Stimulated activated CD8-positive, alpha-beta memory T cell treated with anti-CD3 and anti-CD28 coated beads, Interleukin-4, amount 100 ng/mL, for 1 hour (primary cell): ENCODE results near the gene OSBP2.
"Not testable (repeated sequence)": the region's sequence is repeated elsewhere in the genome, so short reads cannot be mapped to it uniquely, and the experiment has no call there.

Experiments used
- DNase-seq, 2 donors: peaks; one replicate each; pipeline ENCODE4 v3.0.0-alpha.2; 2020; ENCODE audit warnings: low read depth in 2 of 2, low spot score in 1 of 2

OSBP2 gene

GRCh38 chr22:30694640-30695350 lies at the start of gene OSBP2:
OSBP2 (plus strand) TSS chr22:30694874; CDS start chr22:30694910, 36 bp downstream.
- DNase-seq: no peak

- no peak for DNase-seq
These were observed 48.0 kb upstream of the OSBP2 start for GRCh38 chr22:30646518-30647160.

GRCh38 chr22:30647536-30647935 lies 47.1 kb upstream of the OSBP2 start:
- no peak for DNase-seq

- no peak for DNase-seq
These were observed 45.8 kb upstream of the OSBP2 start for GRCh38 chr22:30648825-30649224.

- peak in 1 of 2 donors; percentile 63 for DNase-seq
These were observed 45.2 kb upstream of the OSBP2 start for GRCh38 chr22:30649430-30650007.

- no peak for DNase-seq
These were observed 44.1 kb upstream of the OSBP2 start for GRCh38 chr22:30650508-30651116.

- no peak for DNase-seq
These were observed 41.8 kb upstream of the OSBP2 start for GRCh38 chr22:30652852-30653251.

- no peak for DNase-seq
These were observed 40.3 kb upstream of the OSBP2 start for GRCh38 chr22:30654361-30654760.

GRCh38 chr22:30655532-30655931 lies 39.1 kb upstream of the OSBP2 start:
- no peak for DNase-seq

- DNase-seq: no peak
These were observed 32.6 kb upstream of the OSBP2 start for GRCh38 chr22:30662040-30662439.

- no peak for DNase-seq
These were observed 29.9 kb upstream of the OSBP2 start for GRCh38 chr22:30664798-30665197.

GRCh38 chr22:30665266-30665665 lies 29.4 kb upstream of the OSBP2 start:
- no peak for DNase-seq

- DNase-seq: no peak
These were observed 28.9 kb upstream of the OSBP2 start for GRCh38 chr22:30665786-30666185.

GRCh38 chr22:30667107-30667493 lies 27.6 kb upstream of the OSBP2 start:
- no peak for DNase-seq

GRCh38 chr22:30667494-30668385 lies 26.9 kb upstream of the OSBP2 start, which contains the start of gene DUSP18:
DUSP18 (minus strand) TSS chr22:30667875; CDS start chr22:30664003, 3,872 bp downstream.
- DNase-seq: peak; percentile 84 to 92

GRCh38 chr22:30668386-30668710 lies 26.3 kb upstream of the OSBP2 start:
- no peak for DNase-seq

GRCh38 chr22:30671071-30671470 lies 23.6 kb upstream of the OSBP2 start:
- no peak for DNase-seq

GRCh38 chr22:30673136-30673535 lies 21.5 kb upstream of the OSBP2 start:
- DNase-seq: no peak

GRCh38 chr22:30674482-30674881 lies 20.2 kb upstream of the OSBP2 start:
- DNase-seq: no peak

GRCh38 chr22:30675436-30675835 lies 19.2 kb upstream of the OSBP2 start:
- no peak for DNase-seq

GRCh38 chr22:30676565-30676964 lies 18.1 kb upstream of the OSBP2 start:
- DNase-seq: not testable (repeated sequence)
